Trophoblast cell (in vitro differentiated cells and primary cell): ENCODE data around the gene MUS81. TPM values are rescaled to one million over a fixed set of nuclear protein-coding genes. Genes with fewer than 3 reads are reported as not detected.

Experiments used
- DNase-seq, 2 donors: peaks; one replicate each; pipeline ENCODE4 v3.0.0-alpha.2; 2016
- H2AFZ ChIP-seq: 2 replicates; pipeline ENCODE4 v1.6.1; 2013; ENCODE audit warnings: low read length, moderate library complexity, mild to moderate bottlenecking; ENCODE audit not compliant: insufficient read depth, poor library complexity
- H2AK5ac ChIP-seq: 2 replicates; pipeline ENCODE4 v1.6.1; 2013; ENCODE audit warnings: mild to moderate bottlenecking, low read length
- H2BK120ac ChIP-seq: 2 replicates; pipeline ENCODE4 v1.6.1; 2013; ENCODE audit warnings: low read length, mild to moderate bottlenecking, moderate library complexity; ENCODE audit not compliant: insufficient read depth, poor library complexity
- H2BK12ac ChIP-seq: 2 replicates; pipeline ENCODE4 v1.6.1; 2013; ENCODE audit warnings: mild to moderate bottlenecking, low read length, moderate library complexity
- H2BK5ac ChIP-seq: 2 replicates; pipeline ENCODE4 v1.6.1; 2013; ENCODE audit warnings: low read length, low read depth, moderate library complexity, mild to moderate bottlenecking; ENCODE audit not compliant: poor library complexity
- H3K14ac ChIP-seq: 2 replicates; pipeline ENCODE4 v1.6.1; 2013; ENCODE audit warnings: mild to moderate bottlenecking, low read length
- H3K18ac ChIP-seq: 2 replicates; pipeline ENCODE4 v1.6.1; 2013; ENCODE audit warnings: mild to moderate bottlenecking, low read length
- H3K23ac ChIP-seq: 2 replicates; pipeline ENCODE4 v1.6.1; 2013; ENCODE audit warnings: low read length
- H3K27ac ChIP-seq: 2 replicates; pipeline ENCODE4 v1.5.1; 2013; ENCODE audit warnings: low read depth, mild to moderate bottlenecking, inconsistent platforms, low read length, moderate library complexity
- H3K27me3 ChIP-seq: 2 replicates; pipeline ENCODE4 v1.6.1; 2013; ENCODE audit warnings: inconsistent platforms, mild to moderate bottlenecking, low read length, moderate library complexity; ENCODE audit not compliant: insufficient read depth
- H3K36me3 ChIP-seq, 2 experiments: 1 replicate in 1 of 2; 2 replicates in 1 of 2; pipeline ENCODE4 v1.6.1; 2013; ENCODE audit warnings: low read length in 2 of 2, mild to moderate bottlenecking in 2 of 2, moderate library complexity in 1 of 2; ENCODE audit not compliant: insufficient read depth in 2 of 2, control insufficient read depth in 1 of 2
- H3K4ac ChIP-seq: 2 replicates; pipeline ENCODE4 v1.6.1; 2013; ENCODE audit warnings: low read depth, mild to moderate bottlenecking, low read length, moderate library complexity
- H3K4me1 ChIP-seq, 2 experiments: 1 replicate in 1 of 2; 2 replicates in 1 of 2; pipeline ENCODE4 v1.6.1; 2013; ENCODE audit warnings: low read length in 2 of 2, mild to moderate bottlenecking in 2 of 2, moderate library complexity in 1 of 2; ENCODE audit not compliant: insufficient read depth in 2 of 2, control insufficient read depth in 1 of 2
- H3K4me2 ChIP-seq: 2 replicates; pipeline ENCODE4 v1.6.1; 2013; ENCODE audit warnings: inconsistent platforms, mild to moderate bottlenecking, low read length, moderate library complexity
- H3K4me3 ChIP-seq: 2 replicates; pipeline ENCODE4 v1.5.1; 2013; ENCODE audit warnings: mild to moderate bottlenecking, low read depth, low read length, inconsistent platforms
- H3K79me1 ChIP-seq: one replicate; pipeline ENCODE4 v1.6.1; 2013; ENCODE audit warnings: low read length
- H3K79me2 ChIP-seq: 2 replicates; pipeline ENCODE4 v1.6.1; 2013; ENCODE audit warnings: low read length, mild to moderate bottlenecking; ENCODE audit not compliant: control insufficient read depth, insufficient read depth, poor library complexity
- H3K9ac ChIP-seq: 2 replicates; pipeline ENCODE4 v1.6.1; 2013; ENCODE audit warnings: mild to moderate bottlenecking, low read length
- H3K9me3 ChIP-seq: 2 replicates; pipeline ENCODE4 v1.6.1; 2013; ENCODE audit warnings: low read depth, mild to moderate bottlenecking, control low read depth, inconsistent platforms, low read length; ENCODE audit not compliant: insufficient read depth
- H4K12ac ChIP-seq: 2 replicates; pipeline ENCODE4 v1.6.1; 2013; ENCODE audit warnings: low read depth, mild to moderate bottlenecking, low read length, moderate library complexity
- H4K8ac ChIP-seq: 2 replicates; pipeline ENCODE4 v1.6.1; 2013; ENCODE audit warnings: low read depth, mild to moderate bottlenecking, low read length, moderate library complexity
- H4K91ac ChIP-seq: one replicate; pipeline ENCODE4 v1.6.1; 2013; ENCODE audit warnings: low read depth, mild to moderate bottlenecking, low read length, moderate library complexity
- WGBS: extraction: QIAGEN DNeasy Blood & Tissue Kit; methylation state at CpG from one replicate; pipeline ENCODE4 v1.1.7; 2013; ENCODE audit warnings: missing lambda C conversion rate; ENCODE audit not compliant: insufficient read length, insufficient coverage; ENCODE audit errors: extremely low coverage; 5-methylcytosine and 5-hydroxymethylcytosine counted together
- polyA plus RNA-seq: library from polyadenylated mRNA; stranded (reverse); fragments of 200-250 nt; gene quantifications from 2 replicates; pipeline ENCODE4 v1.2.3, GENCODE V29; 2013

The MUS81 gene
- polyA plus RNA-seq = 47.4 and 48.0 TPM in 2 replicates

- Histone ChIP-seq H3K18ac (peak within 1 kb of the TSS; percentile 84), H3K9ac (peak within 1 kb of the TSS; percentile 95), H3K4me2 (peak within 1 kb of the TSS; percentile 87), H3K4ac (peak within 1 kb of the TSS; percentile 90), H3K27me3 (no peaks in the 10 kb centered on the region), H2BK5ac (peak within 1 kb of the TSS; percentile 90), H3K23ac (no peak within 1 kb of the TSS), H3K27ac (peak within 1 kb of the TSS; percentile 95), H3K4me3 (peak within 1 kb of the TSS; percentile 93), H2BK120ac (peak within 1 kb of the TSS; percentile 91), H2AK5ac (peak within 1 kb of the TSS; percentile 91), H3K9me3 (no peaks in the 10 kb centered on the region), H4K12ac (peak within 1 kb of the TSS; percentile 88), H2BK12ac (peak within 1 kb of the TSS; percentile 29), H3K4me1 (peaks cover 17 to 18% of the 10 kb centered on the region in 2 experiments), H3K79me1 (peaks cover 30% of the 10 kb centered on the region), H3K14ac (peak within 1 kb of the TSS; percentile 94), H3K36me3 (peaks cover 52 to 53% of the 10 kb centered on the region in 2 experiments), H3K79me2 (peaks cover 35% of the 10 kb centered on the region), H4K91ac (peak within 1 kb of the TSS; percentile 97), H4K8ac (peak within 1 kb of the TSS; percentile 95), H2AFZ (peak within 1 kb of the TSS; percentile 70)
- peak; percentile 93 to 97 for DNase-seq
- WGBS = no CpG with 5 or more reads among the region's 78 CpGs
Measured at GRCh38 chr11:65860278-65861164, at the start of gene MUS81. MUS81 (plus strand) TSS chr11:65860433; CDS start chr11:65860754, 321 bp downstream.

- DNase-seq = peak; percentile 84 to 89
- no peak overlapping the region for H2BK12ac ChIP-seq
- H2BK5ac ChIP-seq = peak overlapping the region; percentile 63
- no CpG with 5 or more reads among the region's 19 CpGs for WGBS
- no peaks in the 10 kb centered on the region for H3K36me3 ChIP-seq
- H2AK5ac ChIP-seq = peak overlapping the region; percentile 18
- H3K18ac ChIP-seq = peak overlapping the region; percentile 16
- H3K4me1 ChIP-seq = peaks cover 2 to 9% of the 10 kb centered on the region in 2 experiments
- no peaks in the 10 kb centered on the region for H3K27me3 ChIP-seq
- H4K12ac ChIP-seq = no peak overlapping the region
- H3K4me2 ChIP-seq = no peak overlapping the region
- peaks cover 4% of the 10 kb centered on the region for H3K9me3 ChIP-seq
- no peaks in the 10 kb centered on the region for H3K79me2 ChIP-seq
- peak overlapping the region; percentile 39 for H2AFZ ChIP-seq
- peak overlapping the region; percentile 79 for H3K27ac ChIP-seq
- peak overlapping the region; percentile 89 for H2BK120ac ChIP-seq
- no peak overlapping the region for H3K23ac ChIP-seq
- H3K79me1 ChIP-seq = peaks cover 16% of the 10 kb centered on the region
- peak overlapping the region; percentile 86 for H4K91ac ChIP-seq
- no peak overlapping the region for H3K4me3 ChIP-seq
- peak overlapping the region; percentile 4 for H3K4ac ChIP-seq
- peak overlapping the region; percentile 79 for H3K14ac ChIP-seq
- peak overlapping the region; percentile 14 for H4K8ac ChIP-seq
- no peak overlapping the region for H3K9ac ChIP-seq
Measured at GRCh38 chr11:65811764-65812475, 48.3 kb upstream of the MUS81 start.

- peak overlapping the region; percentile 80 for H3K27ac ChIP-seq
- no peak overlapping the region for H2AFZ ChIP-seq
- DNase-seq = peak; percentile 74 to 89
- no peak overlapping the region for H3K4me3 ChIP-seq
- H3K79me2 ChIP-seq = no peaks in the 10 kb centered on the region
- H3K9me3 ChIP-seq = peaks cover 4% of the 10 kb centered on the region
- H3K18ac ChIP-seq = no peak overlapping the region
- H4K91ac ChIP-seq = no peak overlapping the region
- no peak overlapping the region for H2AK5ac ChIP-seq
- H3K27me3 ChIP-seq = no peaks in the 10 kb centered on the region
- no peak overlapping the region for H4K8ac ChIP-seq
- H2BK120ac ChIP-seq = no peak overlapping the region
- no peak overlapping the region for H3K23ac ChIP-seq
- no CpG with 5 or more reads among the region's 18 CpGs for WGBS
- peaks cover 2 to 9% of the 10 kb centered on the region in 2 experiments for H3K4me1 ChIP-seq
- H2BK5ac ChIP-seq = peak overlapping the region; percentile 98
- no peak overlapping the region for H3K4ac ChIP-seq
- H3K9ac ChIP-seq = no peak overlapping the region
- no peak overlapping the region for H4K12ac ChIP-seq
- H3K36me3 ChIP-seq = no peaks in the 10 kb centered on the region
- no peak overlapping the region for H2BK12ac ChIP-seq
- no peak overlapping the region for H3K14ac ChIP-seq
- no peak overlapping the region for H3K4me2 ChIP-seq
- peaks cover 17% of the 10 kb centered on the region for H3K79me1 ChIP-seq
Measured at GRCh38 chr11:65814131-65814985, 45.9 kb upstream of the MUS81 start.
